Astrocyte (in vitro differentiated cells and primary cell): ENCODE data around the gene PHF5A. TPM values are rescaled to one million over a fixed set of nuclear protein-coding genes. Genes with fewer than 3 reads are reported as not detected.

Source experiments
- DNase-seq: peaks from one replicate; pipeline ENCODE4 v3.0.0-alpha.2; 2010; ENCODE audit warnings: low read depth
- FAIRE-seq: peaks from 2 replicates; lab custom pipeline; 2011; peaks lifted over from hg19 to GRCh38; lab: Jason Lieb, UNC
- H2AFZ ChIP-seq: 2 replicates; pipeline ENCODE4 v1.6.0; 2012; ENCODE audit warnings: low read depth, low read length, inconsistent platforms
- H3K27ac ChIP-seq: 2 replicates; pipeline ENCODE4 v1.5.1; 2011; ENCODE audit warnings: low read depth, low read length, inconsistent platforms
- H3K27me3 ChIP-seq: 2 replicates; pipeline ENCODE4 v1.6.0; 2011; ENCODE audit warnings: low read length, inconsistent platforms; ENCODE audit not compliant: insufficient read depth
- H3K36me3 ChIP-seq: 2 replicates; pipeline ENCODE4 v1.5.1; 2011; ENCODE audit warnings: low read length, inconsistent platforms; ENCODE audit not compliant: insufficient read depth
- H3K4me1 ChIP-seq: 2 replicates; pipeline ENCODE4 v1.5.1; 2011; ENCODE audit warnings: low read length, inconsistent platforms; ENCODE audit not compliant: insufficient read depth
- H3K4me2 ChIP-seq: 2 replicates; pipeline ENCODE4 v1.6.0; 2012; ENCODE audit warnings: low read length, inconsistent platforms
- H3K4me3 ChIP-seq: 2 replicates; pipeline ENCODE4 v1.5.1; 2011; ENCODE audit warnings: low read depth, mild to moderate bottlenecking, low read length, inconsistent platforms; ENCODE audit not compliant: insufficient read depth
- H3K79me2 ChIP-seq: 2 replicates; pipeline ENCODE4 v1.6.0; 2012; ENCODE audit warnings: mild to moderate bottlenecking, low read length, inconsistent platforms; ENCODE audit not compliant: insufficient read depth
- H3K9ac ChIP-seq: 2 replicates; pipeline ENCODE4 v1.6.0; 2012; ENCODE audit warnings: mild to moderate bottlenecking, low read length, inconsistent platforms
- H3K9me3 ChIP-seq: 2 replicates; pipeline ENCODE4 v1.5.1; 2012; ENCODE audit warnings: low read depth, mild to moderate bottlenecking, low read length, inconsistent platforms; ENCODE audit not compliant: insufficient read depth
- H4K20me1 ChIP-seq: 2 replicates; pipeline ENCODE4 v1.6.0; 2012; ENCODE audit warnings: low read length, inconsistent platforms; ENCODE audit not compliant: insufficient read depth
- H3K27ac Mint-ChIP-seq: one replicate; pipeline ENCODE4 v1.8.0; 2021; ENCODE audit warnings: mild to moderate bottlenecking, mixed read lengths; ENCODE audit not compliant: unreplicated experiment
- H3K27me3 Mint-ChIP-seq: one replicate; pipeline ENCODE4 v1.8.0; 2021; ENCODE audit warnings: low read depth, mixed read lengths; ENCODE audit not compliant: unreplicated experiment
- H3K36me3 Mint-ChIP-seq: one replicate; pipeline ENCODE4 v1.8.0; 2021; ENCODE audit warnings: low read depth, mixed read lengths; ENCODE audit not compliant: unreplicated experiment
- H3K4me1 Mint-ChIP-seq: one replicate; pipeline ENCODE4 v1.8.0; 2021; ENCODE audit warnings: low read depth, mixed read lengths; ENCODE audit not compliant: unreplicated experiment
- H3K4me3 Mint-ChIP-seq: one replicate; pipeline ENCODE4 v1.8.0; 2021; ENCODE audit warnings: mild to moderate bottlenecking, moderate library complexity, mixed read lengths; ENCODE audit not compliant: unreplicated experiment
- H3K9me3 Mint-ChIP-seq: one replicate; pipeline ENCODE4 v1.8.0; 2021; ENCODE audit warnings: mild to moderate bottlenecking, mixed read lengths; ENCODE audit not compliant: unreplicated experiment
- CTCF ChIP-seq: IDR thresholded peaks from 2 replicates; pipeline ENCODE4 v1.5.1; 2011; ENCODE audit warnings: low read depth, mild to moderate bottlenecking, inconsistent platforms, low read length, moderate library complexity; ENCODE audit not compliant: insufficient read depth
- EZH2 ChIP-seq: IDR thresholded peaks from 2 replicates; pipeline ENCODE4 v1.6.1; 2012; ENCODE audit warnings: mild to moderate bottlenecking, low read length, inconsistent platforms; ENCODE audit not compliant: insufficient read depth
- total RNA-seq: library from RNA; stranded (reverse); gene quantifications from 2 replicates; pipeline ENCODE4 v1.2.1, GENCODE V29; 2021

PHF5A gene
- total RNA-seq, 1 donor from 2014 or later, result 30.9 TPM

GRCh38 chr22:41517172-41518047 is 48.9 kb upstream of the PHF5A start:
- Histone ChIP-seq H3K4me1 (peaks cover 10% of the 10 kb centered on the region), H3K36me3 (peaks cover 14% of the 10 kb centered on the region), H3K79me2 (no peaks in the 10 kb centered on the region), H2AFZ (no peak overlapping the region), H3K27me3 (no peaks in the 10 kb centered on the region), H3K27ac (no peak overlapping the region), H4K20me1 (peaks cover 21% of the 10 kb centered on the region), H3K9me3 (no peaks in the 10 kb centered on the region), H3K4me3 (no peak overlapping the region), H3K4me2 (no peak overlapping the region), H3K9ac (no peak overlapping the region)
- Mint-ChIP-seq H3K36me3 (peaks cover 7% of the 10 kb centered on the region), H3K9me3 (no peaks in the 10 kb centered on the region), H3K27me3 (no peaks in the 10 kb centered on the region), H3K4me3 (peak overlapping the region; percentile 40), H3K27ac (no peak overlapping the region), H3K4me1 (peaks cover 15% of the 10 kb centered on the region)
- TF ChIP-seq EZH2 (no peak), CTCF (peak; percentile 77)
- DNase-seq, result no peak
- FAIRE-seq, result peak; percentile 55

- peaks cover 15% of the 10 kb centered on the region for H3K4me1 Mint-ChIP-seq
- TF ChIP-seq EZH2, result no peak
- TF ChIP-seq CTCF, result no peak
- H3K36me3 Mint-ChIP-seq, result peaks cover 7% of the 10 kb centered on the region
- no peaks in the 10 kb centered on the region for H3K27me3 Mint-ChIP-seq
- no peak overlapping the region for H2AFZ ChIP-seq
- peaks cover 21% of the 10 kb centered on the region for H4K20me1 ChIP-seq
- no peak overlapping the region for H3K27ac ChIP-seq
- no peaks in the 10 kb centered on the region for H3K9me3 ChIP-seq
- H3K27me3 ChIP-seq, result no peaks in the 10 kb centered on the region
- FAIRE-seq (no peak), DNase-seq (no peak)
- no peaks in the 10 kb centered on the region for H3K79me2 ChIP-seq
- H3K4me1 ChIP-seq, result peaks cover 12% of the 10 kb centered on the region
- H3K9ac ChIP-seq, result no peak overlapping the region
- H3K4me3 Mint-ChIP-seq, result no peak overlapping the region
- no peak overlapping the region for H3K4me3 ChIP-seq
- H3K36me3 ChIP-seq, result peaks cover 14% of the 10 kb centered on the region
- H3K27ac Mint-ChIP-seq, result peak overlapping the region; percentile 41
- H3K4me2 ChIP-seq, result no peak overlapping the region
- no peaks in the 10 kb centered on the region for H3K9me3 Mint-ChIP-seq
These were observed 48.0 kb upstream of the PHF5A start for GRCh38 chr22:41516462-41516861.

- Histone ChIP-seq H2AFZ (no peak overlapping the region), H3K27ac (no peak overlapping the region), H3K9ac (no peak overlapping the region), H3K36me3 (peaks cover 13% of the 10 kb centered on the region), H3K79me2 (no peaks in the 10 kb centered on the region), H3K4me1 (peaks cover 12% of the 10 kb centered on the region), H4K20me1 (peaks cover 28% of the 10 kb centered on the region), H3K9me3 (no peaks in the 10 kb centered on the region), H3K27me3 (no peaks in the 10 kb centered on the region), H3K4me3 (no peak overlapping the region), H3K4me2 (peak overlapping the region; percentile 42)
- TF ChIP-seq EZH2 (no peak), CTCF (no peak)
- Mint-ChIP-seq H3K9me3 (no peaks in the 10 kb centered on the region), H3K36me3 (peaks cover 7% of the 10 kb centered on the region), H3K4me3 (no peak overlapping the region), H3K4me1 (peaks cover 15% of the 10 kb centered on the region), H3K27ac (peak overlapping the region; percentile 23), H3K27me3 (no peaks in the 10 kb centered on the region)
- no peak for DNase-seq
- FAIRE-seq, result no peak
These were observed 44.9 kb upstream of the PHF5A start for GRCh38 chr22:41513391-41513790.
